Renal cortex interstitium (tissue), 11 donors: ENCODE measurements around the gene CD38. TPM values are rescaled to one million over a fixed set of nuclear protein-coding genes. Genes with fewer than 3 reads are reported as not detected.
"Not testable (repeated sequence)": the region's sequence is repeated elsewhere in the genome, so short reads cannot be mapped to it uniquely, and the experiment has no call there.

Experiments
- DNase-seq, 11 donors: peaks; one replicate each; pipeline ENCODE4 v3.0.0-alpha.2; 2013; ENCODE audit warnings: low read depth in 9 of 11, low spot score in 4 of 11; ENCODE audit errors: extremely low read depth in 1 of 11
- polyA plus RNA-seq, 3 donors: library from polyadenylated mRNA; unstranded; fragments of 120-200 nt; gene quantifications; one replicate each; pipeline ENCODE4 v1.2.1, GENCODE V29; 2013; ENCODE audit not compliant: insufficient read length in 3 of 3

The CD38 gene
- polyA plus RNA-seq, 3 donors = 0.82 to 1.2 (median 0.92) TPM

- DNase-seq = no peak
These were observed 22.6 kb upstream of the CD38 start for GRCh38 chr4:15755321-15756155.

DNA sequence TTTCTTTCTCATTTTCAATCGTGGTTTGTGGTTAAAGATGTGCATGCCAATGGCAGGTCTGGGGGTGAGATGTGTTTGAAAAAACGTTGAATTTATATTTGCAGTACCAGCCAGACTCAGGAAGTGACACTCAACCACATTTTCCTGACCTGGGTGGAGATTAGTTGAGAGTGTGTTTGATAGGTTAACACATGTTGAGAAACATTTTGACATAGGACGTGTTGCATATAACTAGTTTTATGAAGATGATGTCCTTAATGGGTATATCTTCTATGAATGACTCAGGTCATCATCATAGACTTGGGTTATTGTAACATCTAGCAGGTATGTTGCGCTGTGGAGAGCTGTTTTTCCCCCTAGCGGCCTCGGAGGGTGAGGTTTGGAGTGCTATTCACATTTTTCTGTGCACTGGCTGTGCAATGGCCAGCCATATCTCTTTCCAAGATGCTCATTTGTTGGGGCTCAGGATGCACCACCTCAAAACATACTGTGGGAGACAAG lies 21.7 kb upstream of the CD38 start:
- no peak for DNase-seq

DNA sequence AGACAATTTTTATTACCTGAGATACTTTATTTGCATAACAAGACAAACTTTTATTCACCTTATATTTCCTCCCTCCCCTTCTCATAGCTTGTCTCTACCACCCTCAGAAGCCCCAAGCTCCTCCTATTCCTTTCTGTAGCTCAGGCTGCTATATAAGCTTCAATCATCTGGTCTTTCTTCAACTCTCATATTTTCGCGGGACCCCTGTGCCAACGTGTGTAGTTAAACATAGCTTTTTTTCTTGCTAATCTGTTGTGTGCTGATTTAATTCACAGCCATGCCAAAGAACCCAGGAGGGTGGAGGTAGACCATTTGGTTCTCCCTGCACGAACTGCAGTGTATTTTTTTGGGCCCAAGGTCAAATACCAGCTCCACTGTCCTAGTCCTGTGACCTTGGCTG lies 21.1 kb upstream of the CD38 start:
- no peak for DNase-seq

DNA sequence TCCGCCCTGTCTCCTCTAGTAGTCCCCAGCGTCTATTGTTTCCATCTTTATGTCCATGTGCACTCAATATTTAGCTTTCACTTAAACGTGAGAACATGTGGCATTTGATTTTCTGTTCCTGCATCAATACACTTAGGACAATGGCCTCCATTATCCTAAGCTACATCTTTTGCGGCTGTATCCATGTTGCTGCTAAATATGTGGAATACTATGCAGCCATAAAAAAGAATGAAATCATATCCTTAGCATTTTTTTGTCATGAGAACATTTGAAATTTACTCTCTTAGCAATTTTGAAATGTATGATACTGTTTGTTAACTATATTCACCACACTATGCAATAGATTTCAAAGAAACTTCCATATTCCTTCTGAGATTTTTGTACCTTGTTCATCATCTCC lies 19.8 kb upstream of the CD38 start:
- DNase-seq = no peak

DNA sequence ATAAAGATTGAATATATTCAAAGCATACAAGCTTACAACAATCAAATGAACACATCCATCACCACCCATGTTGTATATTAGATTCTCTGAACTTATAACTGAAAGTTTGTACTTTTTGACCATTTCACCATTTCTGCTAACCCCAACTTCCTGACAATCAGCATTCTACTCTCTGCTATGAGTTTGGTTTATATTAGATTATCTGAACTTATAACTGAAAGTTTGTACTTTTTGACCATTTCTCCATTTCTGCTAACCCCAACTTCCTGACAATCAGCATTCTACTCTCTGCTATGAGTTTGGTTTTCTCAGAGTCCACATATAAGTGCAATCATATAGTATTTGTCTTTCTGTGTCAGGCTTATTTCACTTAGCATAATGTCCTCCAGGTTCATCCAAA lies 15.7 kb upstream of the CD38 start:
- DNase-seq = not testable (repeated sequence)

GRCh38 chr4:15765391-15765790 lies 12.7 kb upstream of the CD38 start:
- DNase-seq = no peak

DNA sequence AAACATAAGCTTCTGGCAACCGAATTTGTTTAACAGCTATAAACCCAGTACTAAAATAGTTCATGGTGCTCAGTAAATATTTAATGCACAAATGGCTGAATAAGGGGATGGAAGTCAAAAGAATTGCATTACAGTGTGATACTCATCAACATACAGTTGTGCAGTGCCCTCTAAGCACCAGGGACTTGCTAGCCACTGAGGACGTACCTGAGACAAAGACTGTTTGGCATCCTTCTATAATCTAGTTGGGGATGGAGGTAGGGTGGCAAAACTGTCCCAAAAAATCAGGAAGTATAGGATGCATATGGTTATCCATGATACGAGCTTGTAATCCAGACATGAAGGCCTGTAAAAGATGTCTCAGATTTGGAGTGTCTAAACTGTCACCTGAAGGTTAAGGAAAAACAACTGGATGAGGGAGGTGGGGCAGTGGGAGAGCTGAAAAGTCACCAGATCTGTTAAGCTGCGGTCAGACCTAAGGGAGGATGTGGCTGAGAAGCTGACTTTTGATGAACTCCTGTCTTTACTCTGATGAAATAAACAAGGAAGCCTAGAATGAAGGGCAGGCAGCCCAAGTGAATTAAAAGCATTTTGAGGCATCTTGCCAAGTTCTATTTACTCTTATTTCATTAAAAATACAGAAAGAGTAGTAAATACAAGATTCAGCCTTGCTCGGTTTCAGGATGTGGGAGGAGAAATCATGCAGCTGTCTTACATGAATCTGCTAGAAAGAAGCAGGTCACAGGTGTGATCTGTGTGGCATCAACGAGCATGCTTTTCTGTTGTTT lies 12.0 kb upstream of the CD38 start:
- DNase-seq = no peak

GRCh38 chr4:15766821-15767220 lies 11.3 kb upstream of the CD38 start:
- no peak for DNase-seq

DNA sequence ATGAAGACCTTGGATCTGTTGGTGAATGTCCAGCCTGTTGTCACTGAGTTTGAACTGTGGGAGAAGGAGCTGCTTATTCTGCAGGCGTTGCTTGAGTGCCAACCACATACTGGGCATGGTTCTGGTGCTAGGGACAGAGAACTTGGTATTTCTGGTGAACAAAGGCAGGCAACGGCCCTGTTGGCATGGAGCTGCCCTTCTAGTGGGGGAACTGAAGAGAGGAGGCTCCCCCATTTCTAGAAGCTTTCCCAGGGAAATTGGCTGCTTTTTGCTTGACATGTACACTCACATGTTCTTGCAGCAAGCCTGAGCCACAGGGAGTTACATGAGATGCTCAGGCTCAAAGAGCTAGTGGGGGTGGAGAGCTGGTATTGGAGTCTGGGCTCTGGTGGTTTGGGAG lies 8.9 kb upstream of the CD38 start:
- DNase-seq = no peak

- DNase-seq = no peak
These were observed 6.7 kb upstream of the CD38 start for GRCh38 chr4:15771216-15772058.

DNA sequence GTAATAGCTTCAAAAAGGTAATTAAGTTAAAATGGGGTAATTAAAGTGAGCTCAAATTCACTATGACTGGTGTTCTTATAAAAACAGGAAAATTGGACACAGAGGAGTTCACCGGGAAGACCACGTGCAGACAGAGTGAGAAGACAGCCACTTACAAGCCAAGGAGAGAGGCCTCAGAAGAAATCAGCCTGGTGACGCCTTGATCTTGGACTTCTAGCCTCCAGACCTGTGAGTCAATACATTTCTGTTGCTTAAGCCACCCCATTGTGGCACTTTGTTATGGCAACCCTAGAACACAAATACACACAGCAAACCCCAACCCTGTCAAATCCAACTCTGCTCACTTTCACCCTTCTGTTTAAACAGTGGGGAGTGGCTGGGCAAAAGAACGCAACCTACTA lies 4.1 kb upstream of the CD38 start:
- no peak for DNase-seq

DNA sequence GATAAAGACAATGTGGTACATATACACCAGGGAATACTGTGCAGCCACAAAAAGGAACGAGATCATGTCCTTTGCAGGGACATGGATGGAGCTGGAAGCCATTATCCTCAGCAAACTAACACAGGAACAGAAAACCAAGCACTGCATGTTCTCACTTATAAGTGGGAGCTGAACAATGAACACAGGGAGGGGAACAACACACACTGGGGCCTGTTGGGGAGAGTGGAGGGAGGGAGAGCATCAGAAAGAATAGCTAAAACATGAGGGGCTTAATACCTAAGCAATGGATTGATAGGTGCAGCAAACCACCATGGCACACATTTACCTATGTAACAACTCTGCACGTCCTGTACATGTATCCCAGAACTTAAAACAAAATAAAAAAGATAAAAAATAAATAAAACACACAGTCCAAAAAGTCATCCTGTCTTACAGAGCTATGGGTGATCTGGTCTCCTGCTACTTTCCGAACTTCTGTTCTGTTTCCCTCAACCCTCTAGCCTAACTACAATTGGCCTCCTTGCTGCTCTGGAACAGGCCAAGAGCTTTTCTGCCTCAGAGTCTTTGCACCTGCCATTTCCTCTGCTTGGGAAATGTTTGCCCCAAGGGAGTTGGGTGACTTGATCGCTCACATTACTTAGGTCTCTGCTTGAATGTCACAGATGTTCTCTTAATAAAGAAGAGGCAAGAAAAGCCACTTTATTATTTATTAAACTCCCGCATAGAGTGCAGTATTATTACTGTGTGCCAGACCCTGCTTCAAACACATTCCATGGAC lies 1.1 kb upstream of the CD38 start:
- DNase-seq = no peak

GRCh38 chr4:15777697-15778288 lies 335 bp upstream of the CD38 start:
- DNase-seq = no peak

GRCh38 chr4:15779306-15779705 lies 1.2 kb downstream of the CD38 start:
- DNase-seq = peak in 10 of 11 donors; percentile 31 to 52 (median 44)

- no peak for DNase-seq
These were observed 1.7 kb downstream of the CD38 start for GRCh38 chr4:15779809-15780208.

- no peak for DNase-seq
These were observed 3.4 kb downstream of the CD38 start for GRCh38 chr4:15781427-15782095.

DNA sequence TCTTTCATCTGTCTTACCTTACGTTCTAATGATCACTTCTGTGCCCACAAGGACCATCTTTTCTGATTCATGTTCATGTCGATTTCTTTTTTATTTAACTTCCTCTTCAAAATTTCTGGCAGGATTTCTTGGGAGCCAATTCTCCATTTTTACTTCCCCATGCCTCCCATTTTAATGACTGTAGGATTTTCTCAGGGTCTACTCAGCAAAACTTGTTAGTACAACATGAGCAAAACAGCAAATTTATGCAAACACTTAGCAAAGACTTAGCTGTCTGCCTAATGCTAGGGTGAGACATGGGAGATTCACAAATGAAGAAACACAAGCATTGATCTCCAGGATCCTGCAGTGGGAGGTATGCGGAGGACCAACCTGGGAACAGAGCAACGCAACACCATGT lies 5.5 kb downstream of the CD38 start:
- DNase-seq = no peak
